HCT116 (cell line): ENCODE results near the gene CNKSR3. TPM values are rescaled to one million over a fixed set of nuclear protein-coding genes. Genes with fewer than 3 reads are reported as not detected.

Experiments used
- ATAC-seq: fragments of 200-7000 bp; cut with Tn5 transposase; 2 replicates; pipeline ENCODE4 v1.9.1; 2020; ENCODE audit warnings: mild to moderate bottlenecking, moderate library complexity
- BruUV-seq: library from RNA; stranded (reverse); fragments of 400-500 nt; replicated peaks from 2 replicates; lab custom pipeline; 2021; lab: Mats Ljungman, UMichigan
- CTCF ChIA-PET: fragments of 300-600 bp; sonication (Branson Sonifier 250); formaldehyde crosslinking; loops from one replicate; lab custom pipeline; 2021; ENCODE audit warnings: antibody characterized with exemption; lab: Charles Lee
- POLR2A ChIA-PET: fragments of 300-600, 350-600 bp; sonication (Branson Sonifier 250); formaldehyde crosslinking; loops from one replicate; lab custom pipeline; 2021; ENCODE audit warnings: antibody characterized with exemption; lab: Charles Lee
- RAD21 ChIA-PET, 2 experiments: fragments of 300-600 bp; sonication (Branson Sonifier 250); formaldehyde crosslinking; loops; one replicate each; lab custom pipeline; 2023; ENCODE audit warnings: low total read pairs in 2 of 2; ENCODE audit not compliant: uncharacterized antibody in 2 of 2, unreplicated experiment in 2 of 2, low non-redundant PET in 1 of 2; lab: Charles Lee
- DNase-seq: peaks from one replicate; pipeline ENCODE4 v3.0.0-alpha.2; 2010; ENCODE audit warnings: low read depth, low spot score
- H2AFZ ChIP-seq: fragments of 200-600 bp; shearing (Covaris generic), sonication (generic); 2 replicates; pipeline ENCODE4 v1.6.1; 2017; ENCODE audit warnings: low read depth, mixed run types, mixed read lengths, antibody characterized with exemption, low read length; ENCODE audit not compliant: poor library complexity, severe bottlenecking
- H3K27ac ChIP-seq: 2 replicates; pipeline ENCODE4 v1.5.1; 2012; ENCODE audit warnings: low read depth, low read length
- H3K27me3 ChIP-seq: fragments of 200-600 bp; sonication (generic); 2 replicates; pipeline ENCODE4 v1.6.1; 2016; ENCODE audit warnings: mixed run types, low read length, mixed read lengths; ENCODE audit not compliant: insufficient read depth
- H3K36me3 ChIP-seq, 2 experiments: fragments of 200-500 bp in 1 of 2; fragments of 200-600 bp in 1 of 2; sonication (Bioruptor generic) in 1 of 2; sonication (generic) in 1 of 2; 2 replicates each; pipeline versions ENCODE4 v1.5.1 to v1.6.1; 2014 to 2016; ENCODE audit warnings: low read length in 2 of 2, inconsistent platforms in 1 of 2, mixed read lengths in 1 of 2, mixed run types in 1 of 2; ENCODE audit not compliant: insufficient read depth in 2 of 2, control insufficient read depth in 1 of 2
- H3K4me1 ChIP-seq, 2 experiments: fragments of 200-600 bp in 1 of 2; sonication (generic) in 1 of 2; 2 replicates each; pipeline versions ENCODE4 v1.5.1 to v1.6.1; 2012 to 2017; ENCODE audit warnings: low read length in 2 of 2, inconsistent platforms in 1 of 2, mild to moderate bottlenecking in 1 of 2, mixed read lengths in 1 of 2, mixed run types in 1 of 2, moderate library complexity in 1 of 2; ENCODE audit not compliant: insufficient read depth in 2 of 2, control insufficient read depth in 1 of 2
- H3K4me2 ChIP-seq: fragments of 200-600 bp; sonication (generic); 2 replicates; pipeline ENCODE4 v1.6.1; 2017; ENCODE audit warnings: mixed run types, low read length, mixed read lengths
- H3K4me3 ChIP-seq, 2 experiments: fragments of 200-600 bp in 1 of 2; sonication (generic) in 1 of 2; replicated peaks in 1 of 2; 2 replicates each; pipeline ENCODE4 v1.5.1; 2011 to 2016; ENCODE audit warnings: low read length in 2 of 2, control low read depth in 1 of 2, low read depth in 1 of 2, mild to moderate bottlenecking in 1 of 2, mixed read lengths in 1 of 2, mixed run types in 1 of 2
- H3K79me2 ChIP-seq: fragments of 200-600 bp; sonication (generic); 2 replicates; pipeline ENCODE4 v1.6.1; 2017; ENCODE audit warnings: mild to moderate bottlenecking, mixed run types, low read length, moderate library complexity, mixed read lengths; ENCODE audit not compliant: insufficient read depth
- H3K9ac ChIP-seq: fragments of 200-600 bp; sonication (generic); 2 replicates; pipeline ENCODE4 v1.6.1; 2016; ENCODE audit warnings: low read length, mixed read lengths
- H3K9me2 ChIP-seq: fragments of 200-600 bp; sonication (generic), shearing (Covaris generic); 2 replicates; pipeline ENCODE4 v1.6.1; 2017; ENCODE audit warnings: mixed run types, mild to moderate bottlenecking, moderate library complexity; ENCODE audit not compliant: insufficient read depth
- H3K9me3 ChIP-seq, 2 experiments: fragments of 200-500 bp in 1 of 2; fragments of 200-600 bp in 1 of 2; sonication (Bioruptor generic) in 1 of 2; sonication (generic) in 1 of 2; 2 replicates each; pipeline ENCODE4 v1.6.1; 2014 to 2017; ENCODE audit warnings: low read length in 2 of 2, mixed read lengths in 2 of 2, inconsistent platforms in 1 of 2, low read depth in 1 of 2, mild to moderate bottlenecking in 1 of 2, mixed run types in 1 of 2, moderate library complexity in 1 of 2; ENCODE audit not compliant: control insufficient read depth in 1 of 2, insufficient read depth in 1 of 2
- H4K20me1 ChIP-seq: fragments of 200-600 bp; sonication (generic), shearing (Covaris generic); 2 replicates; pipeline ENCODE4 v1.6.1; 2017; ENCODE audit warnings: mixed run types, mild to moderate bottlenecking, moderate library complexity; ENCODE audit not compliant: insufficient read depth
- EGR1 ChIP-seq: IDR thresholded peaks from 2 replicates; pipeline ENCODE4 v1.6.1; 2012; ENCODE audit warnings: low read depth
- ELF1 ChIP-seq: IDR thresholded peaks from 2 replicates; pipeline ENCODE4 v1.6.1; 2012; ENCODE audit warnings: low read depth, borderline replicate concordance
- EZH2 ChIP-seq: fragments of 200-600 bp; sonication (generic); IDR thresholded peaks from 2 replicates; pipeline ENCODE4 v1.6.1; 2017; ENCODE audit warnings: antibody characterized with exemption, mixed run types
- EZH2phosphoT487 ChIP-seq: fragments of 200-600 bp; IDR thresholded peaks from 2 replicates; pipeline ENCODE4 v1.6.1; 2018; ENCODE audit warnings: antibody characterized with exemption, borderline replicate concordance
- FOSL1 ChIP-seq: IDR thresholded peaks from 2 replicates; pipeline ENCODE4 v1.6.1; 2012; ENCODE audit warnings: low read depth
- JUND ChIP-seq: IDR thresholded peaks from 2 replicates; pipeline ENCODE4 v1.6.1; 2012
- MAX ChIP-seq: IDR thresholded peaks from 2 replicates; pipeline ENCODE4 v1.6.1; 2012
- POLR2A ChIP-seq: IDR thresholded peaks from 2 replicates; pipeline ENCODE4 v1.7.0; 2011; ENCODE audit warnings: borderline replicate concordance; ENCODE audit not compliant: insufficient read depth, insufficient read length; ENCODE audit errors: extremely low read depth
- POLR2AphosphoS5 ChIP-seq: IDR thresholded peaks from 2 replicates; pipeline ENCODE4 v1.6.1; 2011; ENCODE audit warnings: mild to moderate bottlenecking, low read depth, low read length, moderate library complexity
- RAD21 ChIP-seq: IDR thresholded peaks from 2 replicates; pipeline ENCODE4 v1.6.1; 2012; ENCODE audit warnings: low read depth, mild to moderate bottlenecking
- SIN3A ChIP-seq: IDR thresholded peaks from 2 replicates; pipeline ENCODE4 v1.6.1; 2012; ENCODE audit warnings: low read depth
- YY1 ChIP-seq: IDR thresholded peaks from 2 replicates; pipeline ENCODE4 v1.6.1; 2011; ENCODE audit warnings: low read length, low read depth, moderate library complexity, mild to moderate bottlenecking; ENCODE audit not compliant: insufficient replicate concordance; ENCODE audit errors: extremely low read depth
- ZFX ChIP-seq: fragments of 450-650 bp; IDR thresholded peaks from 2 replicates; pipeline ENCODE4 v1.6.1; 2017
- ZNF274 ChIP-seq: fragments of 200-500 bp; sonication (Bioruptor generic); IDR thresholded peaks from 2 replicates; pipeline ENCODE4 v1.6.1; 2014; ENCODE audit warnings: mild to moderate bottlenecking, low read depth, low read length, inconsistent platforms
- intact Hi-C: fragments of 100-400 bp; cut with micrococcal nuclease; formaldehyde crosslinking; loops from 2 replicates; pipeline ENCODE4 v1.10.0; 2022
- total RNA-seq: library from RNA; stranded (reverse); gene quantifications from one replicate; pipeline ENCODE4 v1.2.1, GENCODE V29; 2021; ENCODE audit not compliant: unreplicated experiment
- TF ChIP-seq, protein P1 (sequence below): IDR thresholded peaks from 2 replicates; pipeline ENCODE4 v1.6.1; 2011; ENCODE audit warnings: mild to moderate bottlenecking, low read length, moderate library complexity; ENCODE audit not compliant: insufficient replicate concordance; ENCODE audit errors: extremely low read depth
- TF ChIP-seq, protein P2 (sequence below): IDR thresholded peaks from 2 replicates; pipeline ENCODE4 v1.6.1; 2012
- TF ChIP-seq, protein P3 (sequence below), 3 experiments: fragments of 200-600 bp in 1 of 3; sonication (generic) in 1 of 3; IDR thresholded peaks in 2 of 3; conservative IDR thresholded peaks in 1 of 3; 2 replicates each; pipeline ENCODE4 v1.5.1; 2012 to 2017; ENCODE audit warnings: low read depth in 2 of 3, low read length in 2 of 3, antibody characterized with exemption in 1 of 3, borderline replicate concordance in 1 of 3, control low read depth in 1 of 3, mild to moderate bottlenecking in 1 of 3, mixed read lengths in 1 of 3, mixed run types in 1 of 3, moderate library complexity in 1 of 3; ENCODE audit not compliant: insufficient read depth in 1 of 3

CNKSR3 gene
- total RNA-seq, 1 experiment from 2014 or later = 15.4 TPM

GRCh38 chr6:154550779-154551178 lies 40.3 kb upstream of the CNKSR3 start:
- Histone ChIP-seq H2AFZ (no peak overlapping the region), H3K27me3 (no peaks in the 10 kb centered on the region), H3K9me2 (no peaks in the 10 kb centered on the region), H3K4me2 (no peak overlapping the region), H3K9me3 (no peaks in the 10 kb centered on the region), H3K79me2 (no peaks in the 10 kb centered on the region), H4K20me1 (no peaks in the 10 kb centered on the region), H3K27ac (no peak overlapping the region), H3K9ac (no peak overlapping the region), H3K36me3 (no peaks in the 10 kb centered on the region), H3K4me3 (no peak overlapping the region), H3K4me1 (peaks cover 3 to 6% of the 10 kb centered on the region in 2 experiments; a peak in 3 of 4 replicates)
- intact Hi-C loops = no loop called here
- BruUV-seq = no TSS peak
- DNase-seq (no peak), ATAC-seq (no peak)
- CTCF ChIA-PET = no interaction called here
- no peak for TF ChIP-seq JUND
- POLR2A ChIA-PET = no interaction called here
- RAD21 ChIA-PET = no interaction called here

GRCh38 chr6:154549179-154549578 lies 38.7 kb upstream of the CNKSR3 start:
- no peak overlapping the region for H3K9ac ChIP-seq
- H3K9me3 ChIP-seq = no peaks in the 10 kb centered on the region
- no peak overlapping the region for H3K27ac ChIP-seq
- no peaks in the 10 kb centered on the region for H3K36me3 ChIP-seq
- H2AFZ ChIP-seq = no peak overlapping the region
- no peaks in the 10 kb centered on the region for H4K20me1 ChIP-seq
- TF ChIP-seq POLR2AphosphoS5 (no peak), JUND (no peak), ELF1 (no peak), MAX (no peak), SIN3A (no peak), YY1 (no peak), POLR2A (no peak), ZNF274 (no peak), RAD21 (no peak), EZH2phosphoT487 (no peak), EGR1 (no peak), ZFX (no peak), EZH2 (no peak), FOSL1 (no peak)
- TF ChIP-seq, protein P1, sequence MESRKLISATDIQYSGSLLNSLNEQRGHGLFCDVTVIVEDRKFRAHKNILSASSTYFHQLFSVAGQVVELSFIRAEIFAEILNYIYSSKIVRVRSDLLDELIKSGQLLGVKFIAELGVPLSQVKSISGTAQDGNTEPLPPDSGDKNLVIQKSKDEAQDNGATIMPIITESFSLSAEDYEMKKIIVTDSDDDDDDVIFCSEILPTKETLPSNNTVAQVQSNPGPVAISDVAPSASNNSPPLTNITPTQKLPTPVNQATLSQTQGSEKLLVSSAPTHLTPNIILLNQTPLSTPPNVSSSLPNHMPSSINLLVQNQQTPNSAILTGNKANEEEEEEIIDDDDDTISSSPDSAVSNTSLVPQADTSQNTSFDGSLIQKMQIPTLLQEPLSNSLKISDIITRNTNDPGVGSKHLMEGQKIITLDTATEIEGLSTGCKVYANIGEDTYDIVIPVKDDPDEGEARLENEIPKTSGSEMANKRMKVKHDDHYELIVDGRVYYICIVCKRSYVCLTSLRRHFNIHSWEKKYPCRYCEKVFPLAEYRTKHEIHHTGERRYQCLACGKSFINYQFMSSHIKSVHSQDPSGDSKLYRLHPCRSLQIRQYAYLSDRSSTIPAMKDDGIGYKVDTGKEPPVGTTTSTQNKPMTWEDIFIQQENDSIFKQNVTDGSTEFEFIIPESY = no peak
- TF ChIP-seq, protein P2, sequence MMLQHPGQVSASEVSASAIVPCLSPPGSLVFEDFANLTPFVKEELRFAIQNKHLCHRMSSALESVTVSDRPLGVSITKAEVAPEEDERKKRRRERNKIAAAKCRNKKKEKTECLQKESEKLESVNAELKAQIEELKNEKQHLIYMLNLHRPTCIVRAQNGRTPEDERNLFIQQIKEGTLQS = no peak
- TF ChIP-seq, protein P3, sequence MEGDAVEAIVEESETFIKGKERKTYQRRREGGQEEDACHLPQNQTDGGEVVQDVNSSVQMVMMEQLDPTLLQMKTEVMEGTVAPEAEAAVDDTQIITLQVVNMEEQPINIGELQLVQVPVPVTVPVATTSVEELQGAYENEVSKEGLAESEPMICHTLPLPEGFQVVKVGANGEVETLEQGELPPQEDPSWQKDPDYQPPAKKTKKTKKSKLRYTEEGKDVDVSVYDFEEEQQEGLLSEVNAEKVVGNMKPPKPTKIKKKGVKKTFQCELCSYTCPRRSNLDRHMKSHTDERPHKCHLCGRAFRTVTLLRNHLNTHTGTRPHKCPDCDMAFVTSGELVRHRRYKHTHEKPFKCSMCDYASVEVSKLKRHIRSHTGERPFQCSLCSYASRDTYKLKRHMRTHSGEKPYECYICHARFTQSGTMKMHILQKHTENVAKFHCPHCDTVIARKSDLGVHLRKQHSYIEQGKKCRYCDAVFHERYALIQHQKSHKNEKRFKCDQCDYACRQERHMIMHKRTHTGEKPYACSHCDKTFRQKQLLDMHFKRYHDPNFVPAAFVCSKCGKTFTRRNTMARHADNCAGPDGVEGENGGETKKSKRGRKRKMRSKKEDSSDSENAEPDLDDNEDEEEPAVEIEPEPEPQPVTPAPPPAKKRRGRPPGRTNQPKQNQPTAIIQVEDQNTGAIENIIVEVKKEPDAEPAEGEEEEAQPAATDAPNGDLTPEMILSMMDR (IDR thresholded peaks at IDR 0.05 in 2 of 3, conservative IDR thresholded peaks at IDR 0.05 in 1 of 3; ENCODE audit: borderline replicate concordance in 1 of 3, insufficient read depth in 1 of 3, low read depth in 2 of 3, low read length in 2 of 3) = no peak
- TF ChIP-seq, all 23 proteins: peak for 0
- no peaks in the 10 kb centered on the region for H3K79me2 ChIP-seq
- no peak overlapping the region for H3K4me2 ChIP-seq
- no peaks in the 10 kb centered on the region for H3K27me3 ChIP-seq
- RAD21 ChIA-PET = interaction anchor here in 1 of 2 experiments (0.6 kb wide), 1 partner anchor 39 kb away, joined by 3 read pairs; no protein-coding TSS in a partner anchor
- H3K4me1 ChIP-seq = no peaks in the 10 kb centered on the region; a peak in 1 of 4 replicates
- POLR2A ChIA-PET = no interaction called here
- no TSS peak for BruUV-seq
- DNase-seq (no peak), ATAC-seq (no peak)
- no peak overlapping the region for H3K4me3 ChIP-seq
- CTCF ChIA-PET = no interaction called here
- H3K9me2 ChIP-seq = no peaks in the 10 kb centered on the region
- intact Hi-C loops = no loop called here
